Left forelimb (tissue), 1 donor: ENCODE measurements around the gene LMO7.

Experiments used
- DNase-seq: peaks from one replicate; pipeline ENCODE4 v3.0.0-alpha.2; 2018; ENCODE audit warnings: low spot score

Gene LMO7

GRCh38 chr13:75896271-75896670, 260.1 kb downstream of the LMO7 start:
- no peak for DNase-seq

DNA sequence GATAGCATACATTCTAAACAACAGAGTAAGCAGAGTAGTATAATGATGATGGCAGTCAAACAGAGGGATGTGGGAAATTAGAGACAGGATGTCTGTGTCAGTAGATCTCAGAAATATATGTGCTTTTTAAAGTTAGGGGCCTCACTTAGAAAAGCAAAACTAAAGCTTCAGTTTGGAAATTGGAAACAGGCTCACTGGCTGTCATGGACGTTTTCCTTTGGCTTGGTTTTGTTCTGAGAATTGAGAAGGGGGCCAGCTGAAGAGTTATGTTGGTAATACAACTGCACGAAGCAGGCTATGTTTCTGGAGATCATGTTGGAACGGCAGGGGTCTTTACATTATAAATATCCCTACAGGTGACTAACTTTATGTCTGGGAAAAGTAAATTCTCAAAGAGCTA, 261.3 kb downstream of the LMO7 start:
- no peak for DNase-seq

DNA sequence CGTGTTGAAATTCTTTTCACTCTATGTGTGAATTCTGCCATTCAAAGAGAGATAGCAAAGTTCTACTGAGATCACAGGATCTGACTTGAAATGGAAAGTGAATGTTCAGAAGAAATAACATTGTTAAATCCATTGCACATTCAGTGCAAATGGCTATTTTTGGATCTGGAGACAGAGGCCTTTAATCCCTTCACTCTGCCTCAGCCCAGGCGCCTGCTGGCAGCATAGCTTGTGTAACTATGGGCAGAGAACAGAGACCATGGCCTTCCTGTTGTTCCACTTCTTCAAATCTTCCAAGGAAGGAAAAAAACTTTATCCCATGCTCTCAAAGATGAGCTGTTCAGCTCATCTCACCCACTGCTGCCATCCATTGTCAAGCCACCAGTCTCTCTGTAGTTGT, 265.4 kb downstream of the LMO7 start:
- no peak for DNase-seq

DNA sequence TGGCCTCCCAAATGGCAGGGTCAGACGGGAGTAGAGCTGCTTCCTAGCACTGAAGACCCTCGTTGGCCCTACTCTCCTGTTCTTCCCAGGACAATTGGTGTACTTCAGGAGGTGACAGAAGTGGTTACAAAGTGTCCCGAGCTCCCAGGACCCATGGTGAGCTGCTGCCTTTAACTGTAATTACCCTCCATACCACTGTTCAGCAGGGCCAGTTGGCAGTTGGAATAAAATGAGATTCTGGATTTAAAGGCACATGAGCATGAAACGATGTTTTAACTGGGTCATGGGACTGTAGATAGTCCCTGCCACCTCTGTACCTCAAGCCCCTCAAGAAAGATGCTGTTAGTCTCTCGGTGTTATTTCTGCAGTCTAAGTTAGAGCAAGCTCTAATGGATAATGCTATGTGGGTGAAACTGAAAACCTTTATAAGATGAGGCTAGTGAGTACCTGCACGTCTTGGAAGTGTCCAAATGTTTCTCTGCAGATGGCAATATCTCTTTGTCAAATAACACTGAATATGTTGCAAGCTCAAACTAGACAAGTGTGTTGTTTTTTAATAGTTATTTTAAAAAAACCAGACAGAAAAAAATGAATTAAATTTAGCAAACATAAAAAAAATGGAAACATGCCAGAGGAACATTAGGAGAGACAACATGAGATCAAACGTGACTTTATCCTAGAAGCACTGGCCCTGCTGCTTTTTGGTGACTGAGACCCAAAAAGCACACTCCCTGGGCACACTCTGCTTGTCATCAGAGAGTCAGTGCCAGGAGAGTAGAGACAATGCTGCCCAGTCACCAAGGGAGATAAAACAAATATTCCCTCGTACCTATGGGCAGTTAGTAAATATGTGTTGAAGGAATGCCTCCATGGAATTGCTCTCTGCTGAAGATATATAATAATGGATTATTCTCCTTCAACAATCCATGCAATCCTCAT, 266.3 kb downstream of the LMO7 start:
- no peak for DNase-seq

DNA sequence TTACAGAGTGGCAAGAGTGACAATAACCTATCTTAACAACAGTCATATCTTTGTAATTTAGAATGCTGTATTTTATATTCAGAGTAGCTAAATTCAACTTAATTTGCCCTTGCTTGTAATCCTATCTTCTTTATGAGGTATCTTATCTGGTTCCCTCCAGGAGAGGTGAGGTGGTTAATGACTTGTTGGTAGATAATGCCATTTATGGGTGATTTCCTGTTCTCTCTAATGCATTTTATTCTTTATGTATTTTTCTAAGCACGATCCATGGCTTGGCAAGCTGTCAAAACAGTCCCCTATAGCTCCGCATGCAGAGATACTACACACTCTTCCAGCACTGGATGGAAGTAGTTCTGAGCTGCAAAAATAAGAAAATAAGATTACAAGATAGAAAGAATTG, 267.9 kb downstream of the LMO7 start:
- no peak for DNase-seq

GRCh38 chr13:75906315-75906714, 270.2 kb downstream of the LMO7 start:
- no peak for DNase-seq

DNA sequence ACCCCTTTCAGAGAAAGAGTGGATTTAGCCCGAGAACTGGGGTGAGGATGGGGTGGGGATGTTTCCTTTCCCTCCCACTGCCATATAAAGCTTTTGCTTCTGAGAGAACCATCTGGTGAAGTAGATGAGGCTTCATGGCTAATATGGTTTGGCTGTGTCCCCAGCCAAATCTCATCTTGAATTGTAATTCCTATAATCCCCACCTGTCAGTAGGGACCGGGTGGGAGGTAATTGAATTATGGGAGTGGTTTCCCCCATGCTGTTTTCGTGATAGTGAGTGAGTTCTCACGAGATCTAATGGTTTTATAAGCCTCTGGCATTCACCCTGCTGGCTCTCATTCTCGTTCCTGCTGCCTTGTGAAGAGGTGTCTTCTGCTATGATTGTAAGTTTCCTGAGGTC, 270.9 kb downstream of the LMO7 start:
- DNase-seq: no peak

GRCh38 chr13:75908141-75908540, 272.0 kb downstream of the LMO7 start:
- peak; percentile 65 for DNase-seq
